ENCODE results near the gene USP3. TPM values are rescaled to one million over a fixed set of nuclear protein-coding genes. Genes with fewer than 3 reads are reported as not detected.

The USP3 gene
- total RNA-seq, 1 donor from 2014 or later, result 74.5 TPM

- Histone ChIP-seq H3K9me3 (no peaks in the 10 kb centered on the region), H3K36me3 (no peaks in the 10 kb centered on the region)
- DNase-seq, result no peak
These were observed 43.9 kb upstream of the USP3 start for GRCh38 chr15:63460210-63461155.

DNA sequence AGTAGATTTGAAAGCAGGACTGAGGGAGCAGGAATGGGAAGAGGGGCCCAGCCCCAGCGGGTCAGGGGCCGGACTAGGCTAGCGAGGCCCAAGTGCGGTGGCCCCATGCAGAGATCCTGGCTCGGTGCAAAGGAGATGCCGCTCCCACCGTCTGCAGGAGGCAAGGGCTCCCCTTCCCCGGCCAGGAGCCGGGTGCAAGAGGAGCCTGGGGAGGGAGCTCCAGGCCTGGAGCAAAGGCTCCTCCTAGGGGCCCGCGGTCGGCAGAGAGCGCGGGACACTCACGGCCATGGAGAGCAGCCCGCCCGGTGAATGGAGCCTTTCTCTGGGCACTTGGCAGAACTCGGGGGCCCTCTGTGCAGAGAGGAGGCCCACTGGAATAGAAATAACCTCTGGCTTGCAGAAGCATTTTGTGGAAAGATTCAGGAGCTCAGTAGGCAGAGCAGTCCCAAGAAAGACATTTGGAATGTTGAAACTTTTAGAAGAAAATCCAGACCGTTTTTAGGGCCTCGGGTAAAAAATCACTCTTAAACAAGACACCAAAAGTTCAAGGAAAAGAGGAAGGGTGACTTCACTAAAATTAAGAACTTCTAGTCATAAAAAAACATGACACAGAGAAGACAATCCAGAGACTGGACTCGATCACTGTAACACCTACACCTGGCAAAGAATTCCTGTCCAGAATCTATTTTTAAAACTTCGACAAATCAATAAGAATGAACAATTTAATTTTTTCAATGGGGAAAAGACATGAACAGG, 43.0 kb upstream of the USP3 start:
- peaks cover 29% of the 10 kb centered on the region for H3K4me1 ChIP-seq
- no peaks in the 10 kb centered on the region for H3K27me3 ChIP-seq (ENCODE audit: low read depth)
- no peak for DNase-seq
- no peaks in the 10 kb centered on the region for H3K36me3 ChIP-seq
- ATAC-seq, result no peak
- intact Hi-C loops (cut with DNase I), result no loop called here
- TF ChIP-seq CTCF (IDR thresholded peaks at IDR 0.05), result no peak
- H3K9me3 ChIP-seq, result no peaks in the 10 kb centered on the region
- no peak overlapping the region for H3K27ac ChIP-seq
- H3K4me3 ChIP-seq, result no peak overlapping the region

More at GRCh38 chr15:63460210-63461155, 43.9 kb upstream of the USP3 start:
- H3K27ac ChIP-seq, result no peak overlapping the region
- H3K4me3 ChIP-seq, result no peak overlapping the region
- ATAC-seq, result no peak
- intact Hi-C loops (cut with DNase I), result no loop called here
- peaks cover 27% of the 10 kb centered on the region for H3K4me1 ChIP-seq
- no peak for TF ChIP-seq CTCF (IDR thresholded peaks at IDR 0.05)
- no peaks in the 10 kb centered on the region for H3K27me3 ChIP-seq (ENCODE audit: low read depth)

- Histone ChIP-seq H3K4me1 (peaks cover 36% of the 10 kb centered on the region), H3K9me3 (no peaks in the 10 kb centered on the region), H3K27ac (no peak overlapping the region), H3K27me3 (ENCODE audit: low read depth) (no peaks in the 10 kb centered on the region), H3K4me3 (no peak overlapping the region), H3K36me3 (no peaks in the 10 kb centered on the region)
- no peak for DNase-seq
- no peak for TF ChIP-seq CTCF (IDR thresholded peaks at IDR 0.05)
- intact Hi-C loops (cut with DNase I), result no loop called here
- peak in 1 of 2 donors; percentile 59 for ATAC-seq
These were observed 42.3 kb upstream of the USP3 start for GRCh38 chr15:63462088-63462487.

GRCh38 chr15:63463036-63463435, 41.4 kb upstream of the USP3 start:
- peaks cover 36% of the 10 kb centered on the region for H3K4me1 ChIP-seq
- H3K27me3 ChIP-seq (ENCODE audit: low read depth), result no peaks in the 10 kb centered on the region
- ATAC-seq (no peak), DNase-seq (no peak)
- intact Hi-C loops (cut with DNase I), result no loop called here
- H3K4me3 ChIP-seq, result no peak overlapping the region
- no peaks in the 10 kb centered on the region for H3K9me3 ChIP-seq
- TF ChIP-seq CTCF (IDR thresholded peaks at IDR 0.05), result no peak
- no peak overlapping the region for H3K27ac ChIP-seq
- no peaks in the 10 kb centered on the region for H3K36me3 ChIP-seq

- ATAC-seq (no peak), DNase-seq (no peak)
- intact Hi-C loops (cut with DNase I), result no loop called here
- Histone ChIP-seq H3K9me3 (no peaks in the 10 kb centered on the region), H3K27ac (no peak overlapping the region), H3K36me3 (no peaks in the 10 kb centered on the region), H3K4me3 (no peak overlapping the region), H3K27me3 (ENCODE audit: low read depth) (no peaks in the 10 kb centered on the region), H3K4me1 (peaks cover 36% of the 10 kb centered on the region)
- TF ChIP-seq CTCF (IDR thresholded peaks at IDR 0.05), result no peak
These were observed 40.6 kb upstream of the USP3 start for GRCh38 chr15:63463793-63464192.

Data from lower lobe of right lung (tissue), 2 donors.